Measurements from ENCODE around the gene CHFR. TPM values are rescaled to one million over a fixed set of nuclear protein-coding genes. Genes with fewer than 3 reads are reported as not detected.

The CHFR gene
- total and polyA plus RNA-seq, 9 of the 15 experiments (the other 6 are each of a cell fraction or from before 2014, with no cell fraction given): 0.61 to 33.9 (median 19.3) TPM

- no peak for TF ChIP-seq SOX6 (IDR thresholded peaks at IDR 0.05)
- peak; percentile 71 for TF ChIP-seq KLF1 (tag; IDR thresholded peaks at IDR 0.05)
- no peak for TF ChIP-seq ZNF431 (CRISPR knock-in tag; IDR thresholded peaks at IDR 0.05)
- peak; percentile 90 for TF ChIP-seq GABPA (tag; conservative IDR thresholded peaks at IDR 0.05; ENCODE audit: low read depth)
- no peak for TF ChIP-seq KDM1A (IDR thresholded peaks at IDR 0.05)
- TF ChIP-seq ZNF3 (CRISPR knock-in tag; IDR thresholded peaks at IDR 0.05): no peak
- no peak for TF ChIP-seq BCOR (IDR thresholded peaks at IDR 0.05)
- TF ChIP-seq FOXP4 (CRISPR knock-in tag; IDR thresholded peaks at IDR 0.05; ENCODE audit: borderline replicate concordance): no peak
- TF ChIP-seq SNIP1 (IDR thresholded peaks at IDR 0.05; ENCODE audit: low read depth): no peak
- TF ChIP-seq ELF2 (CRISPR knock-in tag; IDR thresholded peaks at IDR 0.05): peak; percentile 89
- no peak for TF ChIP-seq ZBTB26 (CRISPR knock-in tag; IDR thresholded peaks at IDR 0.05)
- TF ChIP-seq CBX5 (IDR thresholded peaks at IDR 0.05; ENCODE audit: borderline replicate concordance, low read depth): peak; percentile 76
- peak; percentile 43 for TF ChIP-seq HNRNPK (IDR thresholded peaks at IDR 0.05; ENCODE audit: low read depth, low read length, poor library complexity, severe bottlenecking)
- TF ChIP-seq TOE1 (IDR thresholded peaks at IDR 0.05; ENCODE audit: borderline replicate concordance): peak; percentile 71
- TF ChIP-seq TOE1 (CRISPR knock-in tag; IDR thresholded peaks at IDR 0.05; ENCODE audit: borderline replicate concordance, low read depth): no peak; the same call in 1 of the 2 replicates
- TF ChIP-seq HSF4 (CRISPR knock-in tag; IDR thresholded peaks at IDR 0.05; ENCODE audit: borderline replicate concordance): no peak; the same call in 1 of the 2 replicates
- TF ChIP-seq ELK3 (CRISPR knock-in tag; IDR thresholded peaks at IDR 0.05): no peak
- no peak for TF ChIP-seq KLF13 (tag; IDR thresholded peaks at IDR 0.05; ENCODE audit: borderline replicate concordance, low read depth)
- TF ChIP-seq ZNF197 (CRISPR knock-in tag; IDR thresholded peaks at IDR 0.05; ENCODE audit: low read depth): no peak
- TF ChIP-seq MCM3 (IDR thresholded peaks at IDR 0.05): no peak
- peak; percentile 81 for TF ChIP-seq ESRRA (IDR thresholded peaks at IDR 0.05; ENCODE audit: borderline replicate concordance, low read depth)
- peak; percentile 54 for TF ChIP-seq FOS (IDR thresholded peaks at IDR 0.05; ENCODE audit: extremely low read depth, insufficient read length)
- TF ChIP-seq PTBP1 (IDR thresholded peaks at IDR 0.05; ENCODE audit: low read depth, low read length): no peak
- peak in 1 of 2 experiments; percentile 39; a peak in 1 of 4 replicates for TF ChIP-seq TBL1XR1 (IDR thresholded peaks at IDR 0.05; ENCODE audit: low read length in 2 of 2)
Measured at GRCh38 chr12:132887513-132888351, at the start of gene CHFR (continued).

Data from K562 (cell line).